ENCODE results near the gene HSPG2. TPM values are rescaled to one million over a fixed set of nuclear protein-coding genes. Genes with fewer than 3 reads are reported as not detected.

HSPG2 gene
- total and polyA plus RNA-seq, 2 experiments from 2014 or later, result 72.4 to 81.2 TPM

GRCh38 chr1:21821385-21822019 is 115.6 kb downstream of the HSPG2 start:
- no peak overlapping the region for H3K27ac ChIP-seq
- no peaks in the 10 kb centered on the region for H3K36me3 ChIP-seq (replicated peaks; ENCODE audit: insufficient read depth, low read depth)
- no peaks in the 10 kb centered on the region for H4K20me1 ChIP-seq (ENCODE audit: insufficient read depth, poor library complexity, severe bottlenecking)
- no peak overlapping the region for H3K4me2 ChIP-seq
- H2AFZ ChIP-seq, result no peak overlapping the region
- TF ChIP-seq, protein P1, sequence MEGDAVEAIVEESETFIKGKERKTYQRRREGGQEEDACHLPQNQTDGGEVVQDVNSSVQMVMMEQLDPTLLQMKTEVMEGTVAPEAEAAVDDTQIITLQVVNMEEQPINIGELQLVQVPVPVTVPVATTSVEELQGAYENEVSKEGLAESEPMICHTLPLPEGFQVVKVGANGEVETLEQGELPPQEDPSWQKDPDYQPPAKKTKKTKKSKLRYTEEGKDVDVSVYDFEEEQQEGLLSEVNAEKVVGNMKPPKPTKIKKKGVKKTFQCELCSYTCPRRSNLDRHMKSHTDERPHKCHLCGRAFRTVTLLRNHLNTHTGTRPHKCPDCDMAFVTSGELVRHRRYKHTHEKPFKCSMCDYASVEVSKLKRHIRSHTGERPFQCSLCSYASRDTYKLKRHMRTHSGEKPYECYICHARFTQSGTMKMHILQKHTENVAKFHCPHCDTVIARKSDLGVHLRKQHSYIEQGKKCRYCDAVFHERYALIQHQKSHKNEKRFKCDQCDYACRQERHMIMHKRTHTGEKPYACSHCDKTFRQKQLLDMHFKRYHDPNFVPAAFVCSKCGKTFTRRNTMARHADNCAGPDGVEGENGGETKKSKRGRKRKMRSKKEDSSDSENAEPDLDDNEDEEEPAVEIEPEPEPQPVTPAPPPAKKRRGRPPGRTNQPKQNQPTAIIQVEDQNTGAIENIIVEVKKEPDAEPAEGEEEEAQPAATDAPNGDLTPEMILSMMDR (IDR thresholded peaks at IDR 0.05; ENCODE audit: poor library complexity), result no peak
- TF ChIP-seq EZH2 (IDR thresholded peaks at IDR 0.05; ENCODE audit: borderline replicate concordance) (no peak), EZH2phosphoT487 (IDR thresholded peaks at IDR 0.05; ENCODE audit: low read depth, severe bottlenecking, unreplicated experiment) (no peak)
- 94% methylated on average over 11 of the region's 11 CpGs for WGBS (ENCODE audit: low lambda C conversion rate, missing lambda C conversion rate)
- H3K79me2 ChIP-seq, result no peaks in the 10 kb centered on the region
- no peaks in the 10 kb centered on the region for H3K4me1 ChIP-seq (ENCODE audit: insufficient read depth)
- no peak for DNase-seq (ENCODE audit: low spot score)
- no peaks in the 10 kb centered on the region for H3K9me3 ChIP-seq (ENCODE audit: low read depth)
- H3K4me3 ChIP-seq, result no peak overlapping the region
- no peaks in the 10 kb centered on the region for H3K27me3 ChIP-seq
- H3K9me2 ChIP-seq (replicated peaks; ENCODE audit: insufficient read depth), result no peaks in the 10 kb centered on the region

- H3K4me3 ChIP-seq, result no peak overlapping the region
- H3K79me2 ChIP-seq, result no peaks in the 10 kb centered on the region
- H3K4me2 ChIP-seq, result no peak overlapping the region
- no peak overlapping the region for H3K27ac ChIP-seq
- no peak overlapping the region for H2AFZ ChIP-seq
- TF ChIP-seq EZH2 (IDR thresholded peaks at IDR 0.05; ENCODE audit: borderline replicate concordance), result no peak
- TF ChIP-seq EZH2phosphoT487 (IDR thresholded peaks at IDR 0.05; ENCODE audit: low read depth, severe bottlenecking, unreplicated experiment), result no peak
- TF ChIP-seq, protein P1 (IDR thresholded peaks at IDR 0.05; ENCODE audit: poor library complexity), result no peak
- no peaks in the 10 kb centered on the region for H4K20me1 ChIP-seq (ENCODE audit: insufficient read depth, poor library complexity, severe bottlenecking)
- H3K36me3 ChIP-seq (replicated peaks; ENCODE audit: insufficient read depth, low read depth), result no peaks in the 10 kb centered on the region
- H3K9me2 ChIP-seq (replicated peaks; ENCODE audit: insufficient read depth), result no peaks in the 10 kb centered on the region
- WGBS (ENCODE audit: low lambda C conversion rate, missing lambda C conversion rate), result 97% methylated on average over 9 of the region's 9 CpGs
- H3K9me3 ChIP-seq (ENCODE audit: low read depth), result no peaks in the 10 kb centered on the region
- H3K27me3 ChIP-seq, result no peaks in the 10 kb centered on the region
- no peaks in the 10 kb centered on the region for H3K4me1 ChIP-seq (ENCODE audit: insufficient read depth)
- no peak for DNase-seq (ENCODE audit: low spot score)
Observed at GRCh38 chr1:21820597-21821232, 116.4 kb downstream of the HSPG2 start.

DNA sequence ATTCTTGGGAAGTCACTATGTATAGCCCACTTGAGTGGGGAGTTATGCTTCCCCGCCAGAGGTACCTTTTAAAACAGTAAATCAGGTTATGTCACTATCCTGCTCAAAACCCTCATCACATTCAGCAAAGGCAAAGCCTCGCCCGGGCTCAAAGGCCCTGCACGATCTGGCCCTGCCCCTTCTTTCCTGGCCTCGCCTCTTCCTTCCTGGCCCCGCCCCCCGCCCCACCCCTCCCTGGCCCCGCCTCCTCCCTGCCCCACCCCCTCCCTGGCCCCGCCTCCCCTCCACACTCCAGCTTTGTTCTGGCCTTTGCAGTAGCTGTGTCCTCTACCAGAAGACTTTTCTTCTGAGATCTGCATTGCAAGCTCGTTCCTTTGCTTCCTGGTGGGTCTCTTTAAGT is 118.5 kb downstream of the HSPG2 start:
- Histone ChIP-seq H2AFZ (no peak overlapping the region), H4K20me1 (ENCODE audit: insufficient read depth, poor library complexity, severe bottlenecking) (no peaks in the 10 kb centered on the region), H3K4me3 (no peak overlapping the region), H3K4me1 (ENCODE audit: insufficient read depth) (no peaks in the 10 kb centered on the region), H3K27me3 (no peaks in the 10 kb centered on the region), H3K36me3 (replicated peaks; ENCODE audit: insufficient read depth, low read depth) (no peaks in the 10 kb centered on the region), H3K4me2 (no peak overlapping the region), H3K9me3 (ENCODE audit: low read depth) (no peaks in the 10 kb centered on the region), H3K79me2 (no peaks in the 10 kb centered on the region), H3K9me2 (replicated peaks; ENCODE audit: insufficient read depth) (no peaks in the 10 kb centered on the region), H3K27ac (no peak overlapping the region)
- WGBS (ENCODE audit: low lambda C conversion rate, missing lambda C conversion rate), result 69% methylated on average over 2 of the region's 10 CpGs
- peak; percentile 58 for DNase-seq (ENCODE audit: low spot score)
- TF ChIP-seq EZH2 (IDR thresholded peaks at IDR 0.05; ENCODE audit: borderline replicate concordance), result no peak
- TF ChIP-seq, protein P1 (IDR thresholded peaks at IDR 0.05; ENCODE audit: poor library complexity), result no peak
